Adrenal gland (tissue), 12 donors: ENCODE data around the gene DOK7. TPM values are rescaled to one million over a fixed set of nuclear protein-coding genes. Genes with fewer than 3 reads are reported as not detected.

Source experiments
- DNase-seq, 7 donors: peaks; one replicate each; pipeline ENCODE4 v3.0.0-alpha.2; 2019 to 2020
- H3K27ac ChIP-seq, 5 donors: fragments of 200-600 bp; sonication (generic) in 4 of 5; 1 replicate in 3 of 5; 2 replicates in 2 of 5; pipeline versions ENCODE4 v1.5.1 to v1.8.0; 2016 to 2020; ENCODE audit warnings: mild to moderate bottlenecking in 1 of 5
- H3K27me3 ChIP-seq: fragments of 200-600 bp; 2 replicates; pipeline ENCODE4 v1.8.0; 2021
- H3K36me3 ChIP-seq, 2 donors: fragments of 200-600 bp; replicated peaks in 1 of 2; 1 replicate in 1 of 2; 2 replicates in 1 of 2; pipeline versions ENCODE4 v1.5.1 to v1.8.0; 2018 to 2022
- H3K4me1 ChIP-seq, 2 donors: fragments of 200-600 bp; replicated peaks in 1 of 2; 1 replicate in 1 of 2; 2 replicates in 1 of 2; pipeline versions ENCODE4 v1.5.1 to v1.8.0; 2018 to 2021
- H3K4me3 ChIP-seq, 4 donors: fragments of 200-600 bp; sonication (generic) in 3 of 4; one replicate each; pipeline ENCODE4 v1.5.1; 2016 to 2018
- H3K9me3 ChIP-seq, 3 donors: fragments of 200-600 bp; sonication (generic) in 1 of 3; replicated peaks in 1 of 3; 1 replicate in 2 of 3; 2 replicates in 1 of 3; pipeline versions ENCODE4 v1.5.1 to v1.8.0; 2016 to 2021
- POLR2A ChIP-seq, 2 donors: fragments of 450-650 bp; IDR thresholded peaks; one replicate each; pipeline ENCODE4 v1.6.1; 2017; ENCODE audit warnings: antibody characterized with exemption in 2 of 2, mild to moderate bottlenecking in 2 of 2, moderate library complexity in 1 of 2
- WGBS, 4 donors: extraction: QIAGEN DNeasy Blood & Tissue Kit in 2 of 4; methylation state at CpG; one replicate each; pipeline versions ENCODE4 v1.1.5 to v1.1.7; 2013 to 2017; 5-methylcytosine and 5-hydroxymethylcytosine counted together
- intact Hi-C, 2 donors: fragments of 100-400 bp; cut with DNase I; formaldehyde crosslinking; loops; one replicate each; pipeline versions ENCODE4 v1.14.1 to v1.15.0; 2022 to 2023
- polyA plus RNA-seq, 3 donors: library from polyadenylated mRNA; stranded (reverse); fragments of 200-250 nt in 2 of 3; fragments of 350-450 nt in 1 of 3; fragmentation: Illumina TruSeq in 1 of 3; extraction: RNeasy Lipid Tissue Mini Kit (QIAGEN cat#74804) in 1 of 3; gene quantifications; one replicate each; pipeline ENCODE4 v1.2.3, GENCODE V29; 2013 to 2014
- total RNA-seq, 9 donors: library from RNA; depleted of rRNA in 4 of 9; stranded (reverse); fragments of >200 nt in 4 of 9; fragments of 120-200 nt in 1 of 9; fragmentation: NEBNext Ultra II Directional in 1 of 9; extraction: Animal tissue kit (Norgen Biotek cat#: 25700) in 1 of 9; gene quantifications; one replicate each; pipeline versions ENCODE4 v1.1.0 to v1.2.4, GENCODE V29; 2013 to 2023
- TF ChIP-seq, protein P1 (sequence below), 6 experiments: fragments of 450-650 bp in 4 of 6; fragments of 200-600 bp in 2 of 6; sonication (generic) in 1 of 6; IDR thresholded peaks; 1 replicate in 5 of 6; 2 replicates in 1 of 6; pipeline versions ENCODE4 v1.5.1 to v1.8.0; 2016 to 2021; ENCODE audit warnings: antibody characterized with exemption in 6 of 6, mild to moderate bottlenecking in 2 of 6, moderate library complexity in 1 of 6
- donor health status: healthy with polysubstance abuse.
- donor health status: Bipolar disorder and iron deficiency.
- donor health status: DM: yes; HTN: yes; CAD: no.
- donor health status: DM: no; HTN: no; CAD: no.
- donor health status: DM: no; HTN: no; CAD: no.
- donor health status: DM: yes; HTN: yes; CAD: no.

DOK7 gene
- total and polyA plus RNA-seq, 12 donors: 0.18 to 4.2 (median 1.1) TPM; not detected in 1

DNA sequence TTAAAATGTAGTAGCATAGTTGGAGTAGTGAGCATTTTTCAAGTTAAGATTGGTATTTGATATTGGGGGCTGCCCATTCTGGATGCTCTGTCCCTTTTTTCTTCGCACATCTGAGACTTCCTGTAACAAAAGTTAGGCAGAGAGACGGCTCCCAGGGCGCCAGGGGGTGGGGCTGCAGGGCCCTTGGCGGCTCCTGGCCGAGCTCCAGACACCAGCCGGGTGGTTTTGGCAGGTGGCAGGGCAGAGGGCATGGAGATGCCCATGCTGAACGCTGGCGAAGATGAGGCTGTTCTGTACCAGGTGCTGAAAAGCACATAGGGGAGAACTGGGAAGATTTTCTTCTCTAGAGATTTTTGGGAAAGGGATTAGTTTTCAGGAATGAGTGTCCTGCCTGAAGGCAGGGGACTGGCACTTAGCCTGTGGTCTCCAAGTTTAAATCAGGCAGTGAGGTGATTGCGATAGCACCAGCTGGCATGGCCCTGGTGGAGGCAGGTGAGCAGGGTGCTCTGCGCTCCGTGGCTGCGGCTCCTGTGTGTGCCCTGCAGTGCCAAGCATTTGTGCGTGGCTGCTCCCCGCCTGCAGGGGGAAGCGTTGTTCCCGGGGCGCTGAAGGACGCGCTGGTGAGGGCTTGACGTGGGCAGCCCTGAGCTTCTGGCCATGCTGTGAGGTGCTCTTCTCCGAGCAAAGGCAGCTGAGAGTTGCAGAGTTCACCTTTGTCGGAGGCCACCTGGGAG is 44.9 kb upstream of the DOK7 start:
- H3K27me3 ChIP-seq: no peaks in the 10 kb centered on the region
- intact Hi-C loops: no loop called here
- no peak overlapping the region for H3K27ac ChIP-seq
- no peaks in the 10 kb centered on the region for H3K9me3 ChIP-seq
- DNase-seq: no peak
- no peak overlapping the region for H3K4me3 ChIP-seq
- no peak for TF ChIP-seq POLR2A (IDR thresholded peaks at IDR 0.05)
- TF ChIP-seq, protein P1, sequence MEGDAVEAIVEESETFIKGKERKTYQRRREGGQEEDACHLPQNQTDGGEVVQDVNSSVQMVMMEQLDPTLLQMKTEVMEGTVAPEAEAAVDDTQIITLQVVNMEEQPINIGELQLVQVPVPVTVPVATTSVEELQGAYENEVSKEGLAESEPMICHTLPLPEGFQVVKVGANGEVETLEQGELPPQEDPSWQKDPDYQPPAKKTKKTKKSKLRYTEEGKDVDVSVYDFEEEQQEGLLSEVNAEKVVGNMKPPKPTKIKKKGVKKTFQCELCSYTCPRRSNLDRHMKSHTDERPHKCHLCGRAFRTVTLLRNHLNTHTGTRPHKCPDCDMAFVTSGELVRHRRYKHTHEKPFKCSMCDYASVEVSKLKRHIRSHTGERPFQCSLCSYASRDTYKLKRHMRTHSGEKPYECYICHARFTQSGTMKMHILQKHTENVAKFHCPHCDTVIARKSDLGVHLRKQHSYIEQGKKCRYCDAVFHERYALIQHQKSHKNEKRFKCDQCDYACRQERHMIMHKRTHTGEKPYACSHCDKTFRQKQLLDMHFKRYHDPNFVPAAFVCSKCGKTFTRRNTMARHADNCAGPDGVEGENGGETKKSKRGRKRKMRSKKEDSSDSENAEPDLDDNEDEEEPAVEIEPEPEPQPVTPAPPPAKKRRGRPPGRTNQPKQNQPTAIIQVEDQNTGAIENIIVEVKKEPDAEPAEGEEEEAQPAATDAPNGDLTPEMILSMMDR (IDR thresholded peaks at IDR 0.05): no peak
- 85 to 92% (median 92%) methylated on average over 9 to 22 of the region's 22 CpGs for WGBS, 4 donors
- peaks cover 0 to 30% of the 10 kb centered on the region in 2 donors for H3K36me3 ChIP-seq
- no peaks in the 10 kb centered on the region for H3K4me1 ChIP-seq

GRCh38 chr4:3419836-3420605 is 43.1 kb upstream of the DOK7 start:
- TF ChIP-seq, protein P1 (IDR thresholded peaks at IDR 0.05): no peak
- no peak for TF ChIP-seq POLR2A (IDR thresholded peaks at IDR 0.05)
- Histone ChIP-seq H3K36me3 (peaks cover 0 to 31% of the 10 kb centered on the region in 2 donors), H3K4me1 (no peaks in the 10 kb centered on the region), H3K9me3 (no peaks in the 10 kb centered on the region), H3K27me3 (no peaks in the 10 kb centered on the region), H3K27ac (no peak overlapping the region), H3K4me3 (no peak overlapping the region)
- WGBS, 4 donors: 87 to 93% (median 93%) methylated on average over 13 to 15 of the region's 15 CpGs
- no peak for DNase-seq
- intact Hi-C loops: no loop called here

DNA sequence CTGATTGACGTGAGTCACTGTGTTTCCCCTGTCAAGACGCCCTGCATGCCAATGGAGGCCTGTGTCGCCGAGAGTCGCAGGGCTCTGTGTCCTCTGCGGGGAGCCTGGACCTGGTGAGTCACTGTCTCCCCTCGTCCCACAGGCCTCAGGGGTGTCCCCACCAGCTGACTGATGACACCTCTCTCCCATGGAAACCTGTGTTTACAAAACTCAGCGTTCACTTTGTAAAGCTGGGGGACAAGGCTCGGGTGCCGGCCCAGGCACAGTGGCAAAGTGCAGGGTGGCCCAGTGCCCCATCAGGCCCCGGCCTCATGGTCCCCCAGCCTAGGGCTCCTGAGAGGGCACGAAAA is 42.5 kb upstream of the DOK7 start:
- peaks cover 0 to 31% of the 10 kb centered on the region in 2 donors for H3K36me3 ChIP-seq
- H3K27me3 ChIP-seq: no peaks in the 10 kb centered on the region
- TF ChIP-seq, protein P1 (IDR thresholded peaks at IDR 0.05): no peak
- no peak for TF ChIP-seq POLR2A (IDR thresholded peaks at IDR 0.05)
- no peaks in the 10 kb centered on the region for H3K9me3 ChIP-seq
- 90 to 95% (median 94%) methylated on average over 7 to 12 of the region's 12 CpGs for WGBS, 4 donors
- H3K4me1 ChIP-seq: no peaks in the 10 kb centered on the region
- no peak overlapping the region for H3K27ac ChIP-seq
- intact Hi-C loops: no loop called here
- H3K4me3 ChIP-seq: no peak overlapping the region
- DNase-seq: no peak

- H3K27ac ChIP-seq: no peak overlapping the region
- intact Hi-C loops: no loop called here
- H3K36me3 ChIP-seq: peaks cover 0 to 31% of the 10 kb centered on the region in 2 donors
- H3K9me3 ChIP-seq: no peaks in the 10 kb centered on the region
- H3K27me3 ChIP-seq: no peaks in the 10 kb centered on the region
- no peak for DNase-seq
- H3K4me1 ChIP-seq: no peaks in the 10 kb centered on the region
- WGBS, 4 donors: 92 to 98% (median 97%) methylated on average over 9 to 10 of the region's 10 CpGs
- TF ChIP-seq, protein P1 (IDR thresholded peaks at IDR 0.05): no peak
- TF ChIP-seq POLR2A (IDR thresholded peaks at IDR 0.05): no peak
- H3K4me3 ChIP-seq: no peak overlapping the region
These were observed 42.1 kb upstream of the DOK7 start for GRCh38 chr4:3420956-3421355.
